ENCODE results near the gene PCDHB10. TPM values are rescaled to one million over a fixed set of nuclear protein-coding genes. Genes with fewer than 3 reads are reported as not detected.
A peak's percentile ranks its signal among the peaks of the same experiment; 100 is the strongest.
"Not testable (repeated sequence)": the region's sequence is repeated elsewhere in the genome, so short reads cannot be mapped to it uniquely, and the experiment has no call there.

PCDHB10 gene
- total RNA-seq, 1 experiment from 2014 or later = not detected

DNA sequence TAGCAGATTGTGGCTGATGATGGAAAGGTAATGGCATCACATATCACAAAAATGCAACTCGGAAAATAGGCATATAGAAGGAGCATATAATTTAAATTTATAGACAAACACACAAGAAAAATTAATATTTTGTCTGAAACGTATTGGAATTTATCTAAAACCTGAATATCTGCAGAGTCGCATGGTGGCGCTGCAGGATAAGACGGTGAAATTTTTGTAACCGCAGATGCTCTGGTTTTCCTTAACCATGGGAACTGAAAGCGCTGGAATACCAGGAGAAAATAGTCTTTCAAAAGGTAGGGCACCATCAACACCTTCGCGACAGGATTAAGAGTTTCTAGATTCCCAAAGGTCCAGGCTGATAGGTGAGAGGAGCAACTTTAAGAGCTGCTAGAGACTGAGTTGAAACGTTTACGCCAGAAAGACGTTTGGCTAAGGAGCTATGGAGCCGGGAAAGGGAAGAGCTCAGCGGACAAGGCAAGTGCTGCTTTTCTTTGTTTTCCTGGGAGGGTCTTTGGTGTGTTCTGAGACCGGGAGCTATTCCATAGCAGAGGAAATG is 42.0 kb downstream of the PCDHB10 start:
- H3K79me2 ChIP-seq (ENCODE audit: insufficient read depth, low read length) = no peaks in the 10 kb centered on the region
- H3K4me3 ChIP-seq (replicated peaks in 1 of 2; ENCODE audit: low read depth in 1 of 2, low read length in 2 of 2) = no peak overlapping the region
- no peaks in the 10 kb centered on the region for H3K4me1 ChIP-seq (ENCODE audit: control insufficient read depth in 1 of 2, insufficient read depth in 2 of 2, low read length in 2 of 2)
- RAD21 ChIA-PET (ENCODE audit: low non-redundant PET in 1 of 2, low total read pairs in 2 of 2, uncharacterized antibody in 2 of 2, unreplicated experiment in 2 of 2) = no interaction called here
- DNase-seq (ENCODE audit: low read depth, low spot score) (no peak), ATAC-seq (no peak)
- H3K27ac ChIP-seq (ENCODE audit: low read depth, low read length) = no peak overlapping the region
- no TSS peak for BruUV-seq (replicated peaks)
- POLR2A ChIA-PET = no interaction called here
- no peaks in the 10 kb centered on the region for H3K36me3 ChIP-seq (ENCODE audit: control insufficient read depth in 1 of 2, insufficient read depth in 2 of 2, low read length in 2 of 2)
- peaks cover 0 to 7% of the 10 kb centered on the region in 2 experiments; a peak in 2 of 4 replicates for H3K9me3 ChIP-seq (ENCODE audit: control insufficient read depth in 1 of 2, insufficient read depth in 1 of 2, low read depth in 1 of 2, low read length in 2 of 2)
- H3K9ac ChIP-seq (ENCODE audit: low read length) = no peak overlapping the region
- intact Hi-C loops (cut with micrococcal nuclease) = no loop called here
- no peaks in the 10 kb centered on the region for H3K27me3 ChIP-seq (ENCODE audit: insufficient read depth, low read length)
- H3K4me2 ChIP-seq (ENCODE audit: low read length) = no peak overlapping the region
- no peaks in the 10 kb centered on the region for H3K9me2 ChIP-seq (ENCODE audit: insufficient read depth)
- TF ChIP-seq, protein P1, sequence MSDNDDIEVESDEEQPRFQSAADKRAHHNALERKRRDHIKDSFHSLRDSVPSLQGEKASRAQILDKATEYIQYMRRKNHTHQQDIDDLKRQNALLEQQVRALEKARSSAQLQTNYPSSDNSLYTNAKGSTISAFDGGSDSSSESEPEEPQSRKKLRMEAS (IDR thresholded peaks at IDR 0.05) = no peak
- peak; percentile 15; the same call in 1 of the 2 replicates for TF ChIP-seq RAD21 (IDR thresholded peaks at IDR 0.05; ENCODE audit: low read depth)
- CTCF ChIA-PET = interaction anchor here (1.1 kb wide), 1 partner anchor 86 kb away, joined by 3 read pairs; the partner anchor contains the start of gene TAF7
- H4K20me1 ChIP-seq (ENCODE audit: insufficient read depth) = no peaks in the 10 kb centered on the region
- no peak overlapping the region for H2AFZ ChIP-seq (ENCODE audit: low read depth, low read length, poor library complexity, severe bottlenecking)

- H2AFZ ChIP-seq (ENCODE audit: low read depth, low read length, poor library complexity, severe bottlenecking); H3K27ac ChIP-seq (ENCODE audit: low read depth, low read length); H3K4me3 ChIP-seq (replicated peaks in 1 of 2; ENCODE audit: low read depth in 1 of 2, low read length in 2 of 2); DNase-seq (ENCODE audit: low read depth, low spot score); H3K9me2 ChIP-seq (ENCODE audit: insufficient read depth); H3K79me2 ChIP-seq (ENCODE audit: insufficient read depth, low read length); BruUV-seq (replicated peaks); H4K20me1 ChIP-seq (ENCODE audit: insufficient read depth); RAD21 ChIA-PET (ENCODE audit: low non-redundant PET in 1 of 2, low total read pairs in 2 of 2, uncharacterized antibody in 2 of 2, unreplicated experiment in 2 of 2); ATAC-seq; H3K27me3 ChIP-seq (ENCODE audit: insufficient read depth, low read length); CTCF ChIA-PET; H3K9me3 ChIP-seq (ENCODE audit: control insufficient read depth in 1 of 2, insufficient read depth in 1 of 2, low read depth in 1 of 2, low read length in 2 of 2); H3K4me2 ChIP-seq (ENCODE audit: low read length); intact Hi-C loops (cut with micrococcal nuclease); POLR2A ChIA-PET; H3K4me1 ChIP-seq (ENCODE audit: control insufficient read depth in 1 of 2, insufficient read depth in 2 of 2, low read length in 2 of 2); H3K9ac ChIP-seq (ENCODE audit: low read length); H3K36me3 ChIP-seq (ENCODE audit: control insufficient read depth in 1 of 2, insufficient read depth in 2 of 2, low read length in 2 of 2): not testable (repeated sequence)
These were observed 43.8 kb downstream of the PCDHB10 start for GRCh38 chr5:141235922-141236321.

Measured in HCT116 (cell line).